H1 (cell line): Measurements from ENCODE around the gene RCOR2. TPM values are rescaled to one million over a fixed set of nuclear protein-coding genes. Genes with fewer than 3 reads are reported as not detected.

Experiments
- CTCF ChIA-PET: fragments of 300-600 bp; sonication (Branson Sonifier 250); formaldehyde crosslinking; loops from one replicate; lab custom pipeline; 2021; ENCODE audit not compliant: partially characterized antibody; lab: Charles Lee
- POLR2A ChIA-PET: fragments of 300-600 bp; sonication (Branson Sonifier 250); formaldehyde crosslinking; loops from one replicate; lab custom pipeline; 2021; ENCODE audit warnings: inconsistent platforms; ENCODE audit not compliant: partially characterized antibody; lab: Charles Lee
- DNase-seq, 2 experiments: peaks; one replicate each; pipeline versions ENCODE4 v3.0.0 to v3.0.0-alpha.2; 2010 to 2022; ENCODE audit warnings: low spot score in 2 of 2, low read depth in 1 of 2, mixed read lengths in 1 of 2
- FAIRE-seq: peaks from 2 replicates; lab custom pipeline; 2011; peaks lifted over from hg19 to GRCh38; lab: Jason Lieb, UNC
- H2AFZ ChIP-seq: 2 replicates; pipeline ENCODE4 v1.8.1; 2012; ENCODE audit warnings: low read length, inconsistent platforms
- H2AK5ac ChIP-seq: 2 replicates; pipeline ENCODE4 v1.6.1; 2013; ENCODE audit warnings: low read depth, low read length
- H2BK120ac ChIP-seq: replicated peaks from 2 replicates; pipeline ENCODE3; 2013; ENCODE audit warnings: low read depth, low read length, inconsistent platforms
- H2BK12ac ChIP-seq: 2 replicates; pipeline ENCODE4 v1.6.1; 2013; ENCODE audit warnings: low read depth, low read length
- H2BK15ac ChIP-seq: 2 replicates; pipeline ENCODE4 v1.6.1; 2013; ENCODE audit warnings: low read length
- H2BK20ac ChIP-seq: 2 replicates; pipeline ENCODE4 v1.6.1; 2013; ENCODE audit warnings: low read length
- H2BK5ac ChIP-seq: 2 replicates; pipeline ENCODE4 v1.6.1; 2013; ENCODE audit warnings: low read depth, low read length
- H3K14ac ChIP-seq: 2 replicates; pipeline ENCODE4 v1.6.1; 2013; ENCODE audit warnings: inconsistent platforms; ENCODE audit not compliant: insufficient read length
- H3K18ac ChIP-seq: 2 replicates; pipeline ENCODE4 v1.6.1; 2013; ENCODE audit warnings: low read length; ENCODE audit errors: extremely low read depth
- H3K23ac ChIP-seq: 2 replicates; pipeline ENCODE4 v1.6.1; 2013; ENCODE audit warnings: inconsistent platforms; ENCODE audit not compliant: insufficient read length
- H3K23me2 ChIP-seq: 2 replicates; pipeline ENCODE4 v1.6.1; 2013; ENCODE audit warnings: low read depth, low read length
- H3K27ac ChIP-seq: 2 replicates; pipeline ENCODE4 v1.6.1; 2011; ENCODE audit warnings: low read depth, low read length, inconsistent platforms
- H3K27me3 ChIP-seq, 4 experiments: replicated peaks in 1 of 4; 1 replicate in 1 of 4; 2 replicates in 3 of 4; pipeline versions ENCODE4 v1.6.1 to v1.8.1; 2011 to 2013; ENCODE audit warnings: low read length in 3 of 4, mild to moderate bottlenecking in 3 of 4, inconsistent platforms in 2 of 4, mixed read lengths in 2 of 4, moderate library complexity in 1 of 4; ENCODE audit not compliant: control insufficient read depth in 3 of 4, insufficient read depth in 3 of 4; ENCODE audit errors: extremely low read depth in 1 of 4
- H3K36me3 ChIP-seq, 4 experiments: 2 replicates each; pipeline versions ENCODE4 v1.6.1 to v1.8.1; 2011 to 2013; ENCODE audit warnings: mild to moderate bottlenecking in 4 of 4, low read length in 3 of 4, moderate library complexity in 2 of 4, control low read depth in 1 of 4, inconsistent platforms in 1 of 4; ENCODE audit not compliant: insufficient read depth in 4 of 4, control insufficient read depth in 2 of 4
- H3K4ac ChIP-seq: replicated peaks from 2 replicates; pipeline ENCODE3; 2013; ENCODE audit warnings: low read length, low read depth, mixed read lengths, inconsistent platforms; ENCODE audit not compliant: insufficient read length
- H3K4me1 ChIP-seq, 4 experiments: replicated peaks in 1 of 4; 1 replicate in 1 of 4; 2 replicates in 3 of 4; pipeline versions ENCODE4 v1.6.1 to v1.8.1; 2011 to 2013; ENCODE audit warnings: low read length in 3 of 4, inconsistent platforms in 2 of 4, mixed read lengths in 1 of 4; ENCODE audit not compliant: insufficient read depth in 4 of 4, control insufficient read depth in 3 of 4
- H3K4me2 ChIP-seq, 2 experiments: 2 replicates each; pipeline versions ENCODE4 v1.6.1 to v1.8.1; 2011 to 2013; ENCODE audit warnings: low read depth in 2 of 2, low read length in 2 of 2, control low read depth in 1 of 2, inconsistent platforms in 1 of 2, mild to moderate bottlenecking in 1 of 2; ENCODE audit not compliant: insufficient read depth in 1 of 2
- H3K4me3 ChIP-seq, 4 experiments: fragments of 200-600, 300-600 bp in 1 of 4; sonication (generic), shearing (Covaris generic), sonication (Bioruptor Twin) in 1 of 4; 2 replicates each; pipeline versions ENCODE4 v1.5.1 to v1.8.1; 2011 to 2016; ENCODE audit warnings: low read length in 4 of 4, low read depth in 3 of 4, control low read depth in 2 of 4, inconsistent platforms in 2 of 4, mild to moderate bottlenecking in 2 of 4, mixed read lengths in 1 of 4, moderate library complexity in 1 of 4; ENCODE audit not compliant: insufficient read depth in 2 of 4; ENCODE audit errors: extremely low read depth in 1 of 4
- H3K56ac ChIP-seq: replicated peaks from 2 replicates; pipeline ENCODE3; 2013; ENCODE audit warnings: low read depth, mild to moderate bottlenecking, mixed read lengths, low read length, inconsistent platforms; ENCODE audit not compliant: insufficient read length
- H3K79me1 ChIP-seq: 2 replicates; pipeline ENCODE4 v1.6.1; 2013; ENCODE audit warnings: low read depth, low read length, control low read depth
- H3K79me2 ChIP-seq, 2 experiments: 2 replicates each; pipeline versions ENCODE4 v1.6.1 to v1.8.1; 2012 to 2013; ENCODE audit warnings: low read length in 2 of 2, mild to moderate bottlenecking in 2 of 2, inconsistent platforms in 1 of 2; ENCODE audit not compliant: insufficient read depth in 2 of 2, control insufficient read depth in 1 of 2
- H3K9ac ChIP-seq, 4 experiments: replicated peaks in 1 of 4; 1 replicate in 1 of 4; 2 replicates in 3 of 4; pipeline versions ENCODE4 v1.6.1 to v1.8.1; 2011 to 2013; ENCODE audit warnings: low read depth in 3 of 4, low read length in 3 of 4, control low read depth in 2 of 4, mild to moderate bottlenecking in 2 of 4, moderate library complexity in 2 of 4, inconsistent platforms in 1 of 4; ENCODE audit errors: extremely low read depth in 1 of 4
- H3K9me3 ChIP-seq, 2 experiments: 2 replicates each; pipeline versions ENCODE4 v1.6.1 to v1.8.1; 2012 to 2013; ENCODE audit warnings: mild to moderate bottlenecking in 2 of 2, moderate library complexity in 2 of 2, control low read depth in 1 of 2, inconsistent platforms in 1 of 2, low read depth in 1 of 2, low read length in 1 of 2, mixed read lengths in 1 of 2; ENCODE audit not compliant: insufficient read depth in 2 of 2
- H4K20me1 ChIP-seq, 2 experiments: replicated peaks in 1 of 2; 2 replicates each; pipeline versions ENCODE3 to v1.8.1; 2011 to 2013; ENCODE audit warnings: inconsistent platforms in 2 of 2, low read length in 2 of 2, mild to moderate bottlenecking in 1 of 2; ENCODE audit not compliant: insufficient read depth in 2 of 2, control insufficient read depth in 1 of 2
- H4K5ac ChIP-seq: 2 replicates; pipeline ENCODE4 v1.6.1; 2013; ENCODE audit warnings: low read length, low read depth, mixed read lengths, inconsistent platforms; ENCODE audit not compliant: insufficient read length
- H4K8ac ChIP-seq: 2 replicates; pipeline ENCODE4 v1.8.0; 2013; ENCODE audit warnings: mild to moderate bottlenecking, moderate library complexity, low read length, inconsistent platforms; ENCODE audit not compliant: insufficient read depth; ENCODE audit errors: extremely low read depth
- H4K91ac ChIP-seq: replicated peaks from 2 replicates; pipeline ENCODE3; 2013; ENCODE audit warnings: low read length, mixed read lengths, inconsistent platforms; ENCODE audit not compliant: insufficient read length
- CHD2 ChIP-seq: IDR thresholded peaks from 2 replicates; pipeline ENCODE4 v1.6.1; 2012; ENCODE audit warnings: low read length, improper control_type of control experiment
- MAX ChIP-seq: IDR thresholded peaks from 2 replicates; pipeline ENCODE4 v1.6.1; 2012; ENCODE audit warnings: inconsistent platforms
- PHF8 ChIP-seq: fragments of 200-600 bp; sonication (generic); conservative IDR thresholded peaks from 2 replicates; pipeline ENCODE4 v1.7.1; 2012; ENCODE audit warnings: low read depth, mild to moderate bottlenecking, inconsistent platforms, low read length, moderate library complexity
- POLR2AphosphoS5 ChIP-seq: IDR thresholded peaks from 2 replicates; pipeline ENCODE4 v1.6.1; 2011; ENCODE audit warnings: low read depth, low read length
- SIN3A ChIP-seq, 2 experiments: IDR thresholded peaks in 1 of 2; conservative IDR thresholded peaks in 1 of 2; 2 replicates each; pipeline ENCODE4 v1.6.1; 2011 to 2012; ENCODE audit warnings: low read length in 2 of 2, improper control_type of control experiment in 1 of 2, low read depth in 1 of 2, mild to moderate bottlenecking in 1 of 2
- TBP ChIP-seq: IDR thresholded peaks from 2 replicates; pipeline ENCODE4 v1.6.1; 2011; ENCODE audit warnings: low read depth, low read length, improper control_type of control experiment
- USF2 ChIP-seq: IDR thresholded peaks from 2 replicates; pipeline ENCODE4 v1.6.1; 2011; ENCODE audit warnings: low read length, improper control_type of control experiment
- WGBS, 2 experiments: shearing (Covaris generic) in 1 of 2; methylation state at CpG; one replicate each; pipeline versions ENCODE4 v1.1.6 to v1.1.7; 2013 to 2015; ENCODE audit warnings: low lambda C conversion rate in 2 of 2, mixed read lengths in 2 of 2, inconsistent platforms in 1 of 2, low coverage in 1 of 2, missing lambda C conversion rate in 1 of 2; ENCODE audit not compliant: insufficient replicate concordance in 2 of 2, insufficient coverage in 1 of 2, insufficient read length in 1 of 2; ENCODE audit errors: extremely low coverage in 1 of 2, missing lambda C conversion rate in 1 of 2; 5-methylcytosine and 5-hydroxymethylcytosine counted together
- polyA plus RNA-seq, 7 experiments: library from polyadenylated mRNA; depleted of rRNA in 3 of 7; stranded (reverse) in 5 of 7; unstranded in 2 of 7; fragments of >200 nt in 5 of 7; fragments of 200-250 nt in 2 of 7; gene quantifications; 1 replicate in 5 of 7; 2 replicates in 1 of 7; 4 replicates in 1 of 7; pipeline versions ENCODE4 v1.2.1 to v1.2.3, GENCODE V29; 2011 to 2013; ENCODE audit warnings: missing spikeins in 2 of 7, mixed read lengths in 2 of 7
- total RNA-seq: library from RNA; stranded (reverse); fragmentation: NEBNext Ultra II Directional; extraction: Animal tissue kit (Norgen Biotek cat#: 25700); gene quantifications from 2 replicates; pipeline ENCODE4 v1.2.1, GENCODE V29; 2021

Gene RCOR2
- total and polyA plus RNA-seq, 2 of the 8 experiments (the other 6 are each of a cell fraction or from before 2014, with no cell fraction given) = 54.6 to 78.0 TPM

GRCh38 chr11:63919267-63920125, 2.5 kb upstream of the RCOR2 start:
- H3K9ac ChIP-seq = peak overlapping the region in 3 of 4 experiments; percentile 82 to 90 (median 88); a peak in 6 of 7 replicates
- WGBS, 2 experiments = 6% methylated on average over 35 of the region's 41 CpGs; no CpG with 5 or more reads in 1 of the 2 experiments
- POLR2A ChIA-PET = interaction anchor here (0.6 to 10.7 kb wide), 31 partner anchors 11 to 1079 kb away, joined by 3 to 173 read pairs (median 4); partner anchors contain the start of genes COX8A, MARK2, NAA40 and STIP1
- TF ChIP-seq MAX = peak; percentile 98
- peak; percentile 61 for TF ChIP-seq PHF8
- peak; percentile 43 for TF ChIP-seq POLR2AphosphoS5
- peak; percentile 58; the same call in 1 of the 2 replicates for TF ChIP-seq TBP
- TF ChIP-seq CHD2 = no peak
- peak; percentile 72 for TF ChIP-seq USF2
- 0 out of 4 replicates have a peak, but pooled peaks have one; percentile 21 to 66 for TF ChIP-seq SIN3A (conservative IDR thresholded peaks at IDR 0.05 in 1 of 2, IDR thresholded peaks at IDR 0.05 in 1 of 2; ENCODE audit: low read depth in 1 of 2, low read length in 2 of 2)

More at GRCh38 chr11:63919267-63920125, 2.5 kb upstream of the RCOR2 start:
- FAIRE-seq (no peak), DNase-seq (peak in 1 of 2 experiments; percentile 96)
- Histone ChIP-seq H3K9me3 (no peaks in the 10 kb centered on the region), H3K23ac (no peak overlapping the region), H2AK5ac (peak overlapping the region; percentile 91; the same call in 1 of the 2 replicates), H3K4me2 (peak overlapping the region; percentile 89 to 97), H3K56ac (peak overlapping the region; percentile 93), H3K36me3 (peaks cover 2 to 8% (median 7%) of the 10 kb centered on the region in 4 experiments; a peak in 5 of 8 replicates), H3K23me2 (peaks cover 31% of the 10 kb centered on the region), H2BK120ac (peak overlapping the region; percentile 76), H2AFZ (no peak overlapping the region), H2BK20ac (peak overlapping the region; percentile 90), H3K18ac (peak overlapping the region; percentile 100), H4K91ac (peak overlapping the region; percentile 100), H3K4ac (peak overlapping the region; percentile 96), H3K27ac (peak overlapping the region; percentile 95), H3K4me3 (peak overlapping the region; percentile 47 to 86 (median 64)), H3K27me3 (peaks cover 0 to 5% (median 0%) of the 10 kb centered on the region in 4 experiments; a peak in 2 of 7 replicates), H3K14ac (peak overlapping the region; percentile 69), H3K4me1 (peaks cover 2 to 34% (median 31%) of the 10 kb centered on the region in 4 experiments), H2BK5ac (peak overlapping the region; percentile 99), H4K20me1 (peaks cover 8 to 10% of the 10 kb centered on the region in 2 experiments), H3K79me1 (peaks cover 9% of the 10 kb centered on the region), H4K5ac (peak overlapping the region; percentile 98), H3K79me2 (peaks cover 3 to 20% of the 10 kb centered on the region in 2 experiments; a peak in 3 of 4 replicates), H2BK15ac (peak overlapping the region; percentile 100), H4K8ac (peak overlapping the region; percentile 97; the same call in 1 of the 2 replicates), H2BK12ac (peak overlapping the region; percentile 97)
- CTCF ChIA-PET = interaction anchor here (0.6 to 9.3 kb wide), 19 partner anchors 8 to 229 kb away, joined by 3 to 129 read pairs (median 6); partner anchors contain the start of genes MARK2 and NAA40
